ENCODE data around the gene PACSIN3. TPM values are rescaled to one million over a fixed set of nuclear protein-coding genes. Genes with fewer than 3 reads are reported as not detected.

PACSIN3 gene
- total RNA-seq, 1 experiment from 2014 or later, result 63.1 TPM

DNA sequence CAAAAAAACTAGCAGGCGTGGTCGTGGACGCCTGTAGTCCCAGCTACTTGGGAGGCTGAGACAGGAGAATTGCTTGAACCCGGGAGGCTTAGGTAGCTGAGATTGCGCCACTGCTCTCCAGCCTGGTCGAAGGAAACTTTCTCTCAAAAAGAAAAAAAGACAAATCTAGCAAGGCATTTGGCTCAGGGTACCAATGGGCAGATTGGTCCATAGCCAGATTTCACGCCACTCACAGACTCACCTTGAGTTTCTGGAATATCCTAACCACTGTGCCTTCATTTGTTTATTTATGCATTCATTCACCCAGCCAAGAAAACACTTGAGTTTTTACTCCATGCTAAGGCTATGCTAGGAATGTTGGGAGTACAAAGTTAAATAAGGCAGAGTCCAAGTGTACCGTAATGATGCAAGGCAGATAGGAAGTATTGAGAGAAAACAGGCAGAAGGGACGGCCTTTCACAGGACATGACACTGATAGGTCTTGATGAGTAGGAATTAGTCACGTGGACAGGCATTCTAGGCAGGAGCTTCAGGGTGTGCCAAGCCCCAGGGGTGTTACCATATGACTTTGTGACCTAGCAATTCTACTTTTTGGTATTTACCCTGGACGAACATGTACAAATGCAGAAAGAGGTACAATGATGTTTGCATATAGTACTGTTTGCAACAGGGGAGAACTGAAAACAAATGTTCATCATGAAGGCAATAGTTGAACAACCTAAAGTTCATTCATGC is 3.0 kb upstream of the PACSIN3 start (continued):
- TF ChIP-seq SRF (IDR thresholded peaks at IDR 0.05; ENCODE audit: low read depth), result no peak
- no peak for TF ChIP-seq EGR1 (IDR thresholded peaks at IDR 0.05; ENCODE audit: low read depth)

DNA sequence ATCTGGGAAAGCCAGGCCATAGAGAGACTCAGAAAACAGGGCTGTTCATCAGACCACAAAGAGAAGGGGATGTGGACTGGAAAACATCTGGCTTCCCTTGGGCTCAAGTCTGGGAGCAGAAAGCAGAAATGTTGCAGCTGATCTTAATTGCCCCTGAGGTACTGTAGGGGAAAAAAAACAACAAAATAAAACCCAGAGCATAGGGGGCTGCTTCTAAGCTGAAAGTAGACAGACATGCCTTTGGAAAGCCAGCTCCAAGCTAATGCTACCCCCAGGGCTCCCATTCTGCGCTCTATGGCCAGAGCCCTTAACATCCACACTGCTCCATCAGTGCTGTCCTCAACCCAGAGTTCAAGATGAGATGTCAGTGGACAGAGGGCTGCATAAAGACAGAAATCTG is 2.0 kb upstream of the PACSIN3 start:
- DNase-seq (ENCODE audit: low read depth, low spot score) (no peak), ATAC-seq (no peak)
- Histone ChIP-seq H3K27ac (ENCODE audit: low read depth, low read length) (no peak overlapping the region), H3K79me2 (ENCODE audit: insufficient read depth, low read length) (peaks cover 23% of the 10 kb centered on the region), H4K20me1 (ENCODE audit: insufficient read depth) (no peaks in the 10 kb centered on the region), H3K9me3 (ENCODE audit: control insufficient read depth in 1 of 2, insufficient read depth in 1 of 2, low read depth in 1 of 2, low read length in 2 of 2) (no peaks in the 10 kb centered on the region), H3K4me1 (ENCODE audit: control insufficient read depth in 1 of 2, insufficient read depth in 2 of 2, low read length in 2 of 2) (peaks cover 18 to 45% of the 10 kb centered on the region in 2 experiments), H3K4me3 (replicated peaks in 1 of 2; ENCODE audit: low read depth in 1 of 2, low read length in 2 of 2) (no peak overlapping the region), H2AFZ (ENCODE audit: low read depth, low read length, poor library complexity, severe bottlenecking) (no peak overlapping the region), H3K36me3 (ENCODE audit: control insufficient read depth in 1 of 2, insufficient read depth in 2 of 2, low read length in 2 of 2) (no peaks in the 10 kb centered on the region), H3K4me2 (ENCODE audit: low read length) (peak overlapping the region; percentile 96; the same call in 1 of the 2 replicates), H3K27me3 (ENCODE audit: insufficient read depth, low read length) (no peaks in the 10 kb centered on the region), H3K9me2 (ENCODE audit: insufficient read depth) (no peaks in the 10 kb centered on the region), H3K9ac (ENCODE audit: low read length) (no peak overlapping the region)
- ChIA-PET POLR2A (interaction anchor here (3.8 kb wide), 1 partner anchor 27 kb away, joined by 29 read pairs; the partner anchor contains the start of gene DDB2), CTCF (interaction anchor here (1.5 kb wide), 1 partner anchor 186 kb away, joined by 3 read pairs; no protein-coding TSS in a partner anchor), RAD21 (ENCODE audit: low non-redundant PET in 1 of 2, low total read pairs in 2 of 2, uncharacterized antibody in 2 of 2, unreplicated experiment in 2 of 2) (no interaction called here)
- BruUV-seq (replicated peaks), result no TSS peak
- intact Hi-C loops (cut with micrococcal nuclease), result no loop called here
- no peak for TF ChIP-seq EZH2phosphoT487 (IDR thresholded peaks at IDR 0.05; ENCODE audit: borderline replicate concordance)
- TF ChIP-seq JUND (IDR thresholded peaks at IDR 0.05), result no peak
- TF ChIP-seq POLR2A (IDR thresholded peaks at IDR 0.05; ENCODE audit: borderline replicate concordance, extremely low read depth, insufficient read depth, insufficient read length), result no peak
- TF ChIP-seq SP1 (IDR thresholded peaks at IDR 0.05; ENCODE audit: low read depth), result no peak
- TF ChIP-seq SIN3A (IDR thresholded peaks at IDR 0.05; ENCODE audit: low read depth), result no peak
- TF ChIP-seq, protein P1, sequence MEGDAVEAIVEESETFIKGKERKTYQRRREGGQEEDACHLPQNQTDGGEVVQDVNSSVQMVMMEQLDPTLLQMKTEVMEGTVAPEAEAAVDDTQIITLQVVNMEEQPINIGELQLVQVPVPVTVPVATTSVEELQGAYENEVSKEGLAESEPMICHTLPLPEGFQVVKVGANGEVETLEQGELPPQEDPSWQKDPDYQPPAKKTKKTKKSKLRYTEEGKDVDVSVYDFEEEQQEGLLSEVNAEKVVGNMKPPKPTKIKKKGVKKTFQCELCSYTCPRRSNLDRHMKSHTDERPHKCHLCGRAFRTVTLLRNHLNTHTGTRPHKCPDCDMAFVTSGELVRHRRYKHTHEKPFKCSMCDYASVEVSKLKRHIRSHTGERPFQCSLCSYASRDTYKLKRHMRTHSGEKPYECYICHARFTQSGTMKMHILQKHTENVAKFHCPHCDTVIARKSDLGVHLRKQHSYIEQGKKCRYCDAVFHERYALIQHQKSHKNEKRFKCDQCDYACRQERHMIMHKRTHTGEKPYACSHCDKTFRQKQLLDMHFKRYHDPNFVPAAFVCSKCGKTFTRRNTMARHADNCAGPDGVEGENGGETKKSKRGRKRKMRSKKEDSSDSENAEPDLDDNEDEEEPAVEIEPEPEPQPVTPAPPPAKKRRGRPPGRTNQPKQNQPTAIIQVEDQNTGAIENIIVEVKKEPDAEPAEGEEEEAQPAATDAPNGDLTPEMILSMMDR (IDR thresholded peaks at IDR 0.05 in 2 of 3, conservative IDR thresholded peaks at IDR 0.05 in 1 of 3; ENCODE audit: borderline replicate concordance in 1 of 3, insufficient read depth in 1 of 3, low read depth in 2 of 3, low read length in 2 of 3), result no peak
- no peak for TF ChIP-seq ZNF274 (IDR thresholded peaks at IDR 0.05; ENCODE audit: low read depth, low read length)
- TF ChIP-seq CEBPB (IDR thresholded peaks at IDR 0.05; ENCODE audit: low read depth), result no peak
- no peak for TF ChIP-seq CBX3 (IDR thresholded peaks at IDR 0.05; ENCODE audit: low read depth)
- TF ChIP-seq, protein P2, sequence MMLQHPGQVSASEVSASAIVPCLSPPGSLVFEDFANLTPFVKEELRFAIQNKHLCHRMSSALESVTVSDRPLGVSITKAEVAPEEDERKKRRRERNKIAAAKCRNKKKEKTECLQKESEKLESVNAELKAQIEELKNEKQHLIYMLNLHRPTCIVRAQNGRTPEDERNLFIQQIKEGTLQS (IDR thresholded peaks at IDR 0.05), result no peak
- TF ChIP-seq, protein P3, sequence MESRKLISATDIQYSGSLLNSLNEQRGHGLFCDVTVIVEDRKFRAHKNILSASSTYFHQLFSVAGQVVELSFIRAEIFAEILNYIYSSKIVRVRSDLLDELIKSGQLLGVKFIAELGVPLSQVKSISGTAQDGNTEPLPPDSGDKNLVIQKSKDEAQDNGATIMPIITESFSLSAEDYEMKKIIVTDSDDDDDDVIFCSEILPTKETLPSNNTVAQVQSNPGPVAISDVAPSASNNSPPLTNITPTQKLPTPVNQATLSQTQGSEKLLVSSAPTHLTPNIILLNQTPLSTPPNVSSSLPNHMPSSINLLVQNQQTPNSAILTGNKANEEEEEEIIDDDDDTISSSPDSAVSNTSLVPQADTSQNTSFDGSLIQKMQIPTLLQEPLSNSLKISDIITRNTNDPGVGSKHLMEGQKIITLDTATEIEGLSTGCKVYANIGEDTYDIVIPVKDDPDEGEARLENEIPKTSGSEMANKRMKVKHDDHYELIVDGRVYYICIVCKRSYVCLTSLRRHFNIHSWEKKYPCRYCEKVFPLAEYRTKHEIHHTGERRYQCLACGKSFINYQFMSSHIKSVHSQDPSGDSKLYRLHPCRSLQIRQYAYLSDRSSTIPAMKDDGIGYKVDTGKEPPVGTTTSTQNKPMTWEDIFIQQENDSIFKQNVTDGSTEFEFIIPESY (IDR thresholded peaks at IDR 0.05; ENCODE audit: extremely low read depth, insufficient replicate concordance, low read length), result no peak
- no peak for TF ChIP-seq EGR1 (IDR thresholded peaks at IDR 0.05; ENCODE audit: low read depth)
- no peak for TF ChIP-seq REST (IDR thresholded peaks at IDR 0.05; ENCODE audit: low read depth)
- no peak for TF ChIP-seq MAX (IDR thresholded peaks at IDR 0.05)
- TF ChIP-seq ZFX (IDR thresholded peaks at IDR 0.05), result no peak
- TF ChIP-seq YY1 (IDR thresholded peaks at IDR 0.05; ENCODE audit: extremely low read depth, insufficient replicate concordance, low read depth, low read length), result no peak
- TF ChIP-seq SRF (IDR thresholded peaks at IDR 0.05; ENCODE audit: low read depth), result no peak

All from HCT116 (cell line).